NCI-H345 (cell line): ENCODE data around the gene OLIG2.

Experiments used
- DNase-seq: peaks from one replicate; lab custom pipeline; 2025; lab: John Stamatoyannopoulos, UW

OLIG2 gene

DNA sequence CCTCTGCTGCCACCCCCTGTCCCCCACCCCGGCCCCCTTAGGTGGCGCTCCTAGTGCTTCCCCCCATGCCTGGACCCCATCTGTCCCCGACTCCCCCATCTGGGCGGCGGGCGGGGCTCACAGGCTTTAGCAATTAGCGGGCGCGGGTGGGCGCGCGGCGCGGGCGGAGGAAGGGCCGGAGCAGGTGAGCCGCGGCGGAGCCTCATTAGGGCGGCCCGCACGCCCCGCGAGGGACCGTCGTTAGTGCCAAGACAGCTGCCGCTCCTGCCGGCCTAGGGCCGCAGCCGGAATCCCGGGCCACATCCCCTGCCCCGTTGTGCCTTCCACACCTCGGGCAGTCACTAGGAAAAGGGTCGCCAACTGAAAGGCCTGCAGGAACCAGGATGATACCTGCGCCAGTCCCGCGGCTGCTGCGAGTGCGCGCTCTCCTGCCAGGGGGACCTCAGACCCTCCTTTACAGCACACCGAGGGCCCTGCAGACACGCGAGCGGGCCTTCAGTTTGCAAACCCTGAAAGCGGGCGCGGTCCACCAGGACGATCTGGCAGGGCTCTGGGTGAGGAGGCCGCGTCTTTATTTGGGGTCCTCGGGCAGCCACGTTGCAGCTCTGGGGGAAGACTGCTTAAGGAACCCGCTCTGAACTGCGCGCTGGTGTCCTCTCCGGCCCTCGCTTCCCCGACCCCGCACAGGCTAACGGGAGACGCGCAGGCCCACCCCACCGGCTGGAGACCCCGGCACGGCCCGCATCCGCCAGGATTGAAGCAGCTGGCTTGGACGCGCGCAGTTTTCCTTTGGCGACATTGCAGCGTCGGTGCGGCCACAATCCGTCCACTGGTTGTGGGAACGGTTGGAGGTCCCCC, 7.6 kb downstream of the OLIG2 start:
- DNase-seq: no peak

DNA sequence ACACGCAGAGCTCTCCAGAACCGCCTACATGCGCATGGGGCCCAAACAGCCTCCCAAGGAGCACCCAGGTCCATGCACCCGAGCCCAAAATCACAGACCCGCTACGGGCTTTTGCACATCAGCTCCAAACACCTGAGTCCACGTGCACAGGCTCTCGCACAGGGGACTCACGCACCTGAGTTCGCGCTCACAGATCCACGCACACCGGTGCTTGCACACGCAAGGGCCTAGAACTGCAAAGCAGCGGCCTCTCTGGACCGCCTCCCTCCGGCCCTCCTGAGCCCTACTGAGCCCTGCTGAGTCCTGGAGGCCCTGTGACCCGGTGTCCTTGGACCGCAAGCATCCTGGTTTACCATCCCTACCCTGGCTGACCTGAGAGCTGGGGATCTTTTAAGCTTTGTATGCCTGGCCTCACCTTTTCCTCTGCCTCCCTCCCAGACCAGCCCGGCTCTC, 8.3 kb downstream of the OLIG2 start:
- DNase-seq: no peak

DNA sequence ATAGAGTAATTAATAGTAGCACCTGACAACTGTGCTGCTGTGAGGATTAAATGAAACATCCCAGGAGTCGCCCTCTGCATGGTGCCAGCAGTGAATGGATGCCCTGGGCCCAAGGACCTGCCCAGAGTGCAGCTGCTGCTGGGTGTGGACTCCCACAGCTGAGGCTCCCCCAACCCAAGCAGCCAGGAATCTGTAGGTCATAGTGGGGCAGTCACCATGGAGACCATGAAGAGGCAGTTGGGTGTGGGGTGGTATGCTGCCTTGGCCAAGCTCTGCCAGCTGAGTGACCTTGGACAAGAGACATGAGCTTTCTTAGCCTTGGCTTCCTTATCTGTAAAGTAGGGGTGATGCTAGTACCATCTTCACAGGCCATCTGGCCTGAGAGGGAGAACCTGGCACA, 9.4 kb downstream of the OLIG2 start:
- DNase-seq: peak; percentile 32

DNA sequence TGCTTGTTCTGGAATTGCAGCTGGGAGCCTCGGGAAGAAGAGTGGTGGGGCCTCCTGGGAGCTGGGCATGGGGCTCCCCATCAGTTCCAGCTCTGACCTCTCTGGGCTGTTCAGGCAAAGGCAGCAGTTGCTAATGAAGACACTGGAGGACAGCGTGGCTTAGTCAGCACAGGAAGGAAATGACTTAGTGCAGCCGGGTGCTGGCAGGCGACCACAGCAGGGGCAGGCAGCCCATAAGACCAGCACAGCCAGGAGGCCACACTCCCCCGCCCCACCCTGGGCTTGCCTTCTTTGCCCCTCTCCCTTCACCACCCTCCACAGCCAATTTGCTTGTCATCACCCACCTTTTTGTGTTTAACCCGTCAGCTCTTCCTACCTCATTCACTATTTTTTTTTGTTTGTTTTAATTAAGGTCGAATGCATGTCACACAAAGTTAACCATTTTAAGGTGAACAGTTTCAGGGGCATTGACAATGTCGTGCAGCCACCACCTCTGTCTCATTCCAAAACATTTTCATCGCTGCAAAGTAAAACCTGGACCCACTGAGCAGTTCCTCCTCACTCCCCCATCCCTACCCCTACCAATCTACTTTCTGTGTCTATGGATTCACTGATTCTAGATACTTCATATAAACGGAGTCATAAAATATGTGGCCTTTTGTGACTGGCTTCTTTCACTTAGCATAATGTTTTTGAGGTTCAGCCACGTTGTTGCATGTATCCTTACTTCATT, 10.9 kb downstream of the OLIG2 start:
- DNase-seq: no peak

DNA sequence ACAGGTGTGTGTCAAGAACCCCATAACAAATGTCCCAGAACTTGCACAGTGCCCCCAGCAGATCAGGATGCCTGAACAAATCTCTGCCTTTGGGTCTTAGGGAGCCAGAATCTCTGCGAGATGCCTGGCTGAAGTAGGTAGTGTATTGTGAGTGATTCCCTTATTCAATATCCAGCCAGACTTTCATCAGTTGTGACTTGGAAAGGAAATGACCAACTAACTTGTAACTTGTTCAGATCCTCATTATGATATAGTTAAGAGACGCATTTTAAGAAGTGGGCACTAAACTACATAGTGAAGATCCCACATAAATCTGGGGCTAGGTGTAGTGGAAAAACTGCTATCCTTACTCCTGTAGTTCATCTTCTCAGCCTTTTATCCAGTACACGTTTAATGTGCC, 11.8 kb downstream of the OLIG2 start:
- DNase-seq: no peak

DNA sequence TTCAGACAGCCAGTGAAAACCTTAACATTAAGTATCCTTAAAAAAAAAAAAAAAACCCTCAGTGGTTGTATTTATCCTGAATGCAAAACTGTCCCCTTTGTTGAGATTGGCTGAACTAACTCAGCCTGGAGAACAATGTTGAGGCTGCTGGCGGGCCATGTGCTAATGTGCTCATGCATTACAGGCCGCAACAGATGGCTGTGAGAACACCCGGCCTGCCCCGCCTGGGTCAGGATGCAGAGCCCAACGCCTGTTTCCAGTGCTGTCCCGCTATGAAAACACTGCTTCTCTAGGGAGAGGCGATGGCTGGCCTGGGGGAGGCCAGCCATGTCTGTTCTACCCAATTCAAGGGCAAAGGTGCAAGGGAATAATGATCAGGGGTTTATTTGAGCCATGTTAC, 13.8 kb downstream of the OLIG2 start:
- DNase-seq: no peak

DNA sequence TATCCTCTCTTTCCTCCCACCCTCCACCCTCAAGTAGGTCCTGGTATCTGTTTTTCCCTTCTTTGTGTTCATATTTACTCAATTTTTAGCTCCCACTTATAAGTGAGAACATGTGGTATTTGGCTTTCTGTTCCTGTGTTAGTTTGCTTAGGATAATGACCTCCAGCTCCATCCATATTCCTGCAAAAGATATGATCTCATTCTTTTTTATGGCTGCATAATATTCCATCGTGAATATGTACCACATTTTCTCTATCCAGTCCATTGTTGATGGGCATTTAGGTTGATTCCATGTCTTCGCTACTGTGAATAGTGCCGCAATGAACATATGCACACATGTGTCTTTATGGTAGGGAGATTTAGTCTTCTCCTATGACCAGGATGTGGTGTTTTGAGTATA, 14.5 kb downstream of the OLIG2 start:
- no peak for DNase-seq

DNA sequence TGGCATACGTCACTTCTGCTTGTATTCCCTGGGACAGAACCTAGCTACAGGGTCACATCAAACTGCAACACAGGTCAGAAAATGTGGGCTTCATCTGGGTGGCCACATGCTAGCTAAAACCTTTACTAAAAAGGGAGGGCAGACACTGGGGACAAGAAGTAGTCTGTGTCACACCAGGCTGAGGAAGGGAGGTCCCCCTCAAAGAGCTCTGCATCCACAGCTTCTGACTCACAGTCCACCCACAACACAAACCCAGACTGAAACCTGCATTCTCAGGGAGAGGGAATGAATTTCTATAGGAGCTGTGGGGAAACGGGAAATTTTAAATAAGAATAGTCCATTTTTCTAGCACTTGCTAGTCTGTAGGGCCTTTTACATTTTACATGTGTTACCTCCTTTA, 16.2 kb downstream of the OLIG2 start:
- DNase-seq: no peak

DNA sequence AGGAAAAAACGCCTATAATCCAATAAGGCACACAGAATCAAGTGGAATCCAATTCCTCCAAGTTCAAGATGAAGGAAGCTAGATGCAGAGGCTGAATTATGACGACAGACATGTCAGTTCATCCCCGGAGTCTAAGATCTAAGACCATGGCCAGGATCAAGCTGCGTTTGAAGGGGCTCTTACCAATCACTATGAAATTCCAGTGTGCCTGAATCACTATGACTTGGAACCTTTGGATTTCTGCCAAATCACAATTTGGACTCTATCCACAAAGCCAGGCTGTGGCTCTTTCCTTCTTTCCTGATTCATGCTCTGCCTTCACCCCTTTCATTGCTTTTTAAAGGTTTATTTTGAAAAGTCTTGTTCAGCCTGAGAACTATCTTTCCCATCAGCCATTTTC, 17.1 kb downstream of the OLIG2 start:
- DNase-seq: peak; percentile 35

DNA sequence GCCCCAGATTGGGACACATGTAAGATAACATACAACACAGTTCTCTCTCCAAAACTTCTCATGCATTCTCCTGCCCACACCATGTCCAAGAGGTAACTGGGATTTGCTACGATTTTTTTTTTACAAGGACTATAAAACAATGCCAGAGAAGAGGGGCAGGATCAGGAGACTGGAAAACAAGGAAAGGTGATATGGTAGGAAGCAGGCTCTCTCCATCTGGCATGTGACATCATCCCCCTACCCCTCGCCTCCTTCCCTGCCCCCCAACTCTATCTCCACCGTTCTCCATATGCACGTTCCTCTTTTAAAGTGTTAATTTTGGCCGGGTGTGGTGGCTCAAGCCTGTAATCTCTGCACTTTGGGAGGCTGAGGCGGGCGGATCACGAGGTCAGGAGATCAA, 20.7 kb downstream of the OLIG2 start:
- no peak for DNase-seq

DNA sequence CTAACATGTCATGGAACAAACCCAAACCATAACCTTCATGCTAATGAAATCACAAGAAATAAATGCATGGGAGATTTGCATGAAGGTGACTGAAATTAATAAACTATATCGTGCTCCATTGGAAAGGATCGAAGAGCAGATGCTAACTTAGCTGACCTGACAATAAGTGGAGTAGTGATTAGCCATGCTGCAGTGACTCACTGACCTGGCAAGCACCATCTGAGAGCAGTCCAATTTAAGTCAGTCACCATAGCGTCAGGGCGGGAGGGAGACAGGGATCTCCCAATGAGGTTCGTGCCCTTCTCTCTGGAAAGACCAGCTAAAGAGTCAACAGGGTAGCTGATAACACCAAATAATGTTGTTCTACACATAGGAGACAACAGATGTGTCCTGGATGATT, 21.5 kb downstream of the OLIG2 start:
- DNase-seq: no peak

DNA sequence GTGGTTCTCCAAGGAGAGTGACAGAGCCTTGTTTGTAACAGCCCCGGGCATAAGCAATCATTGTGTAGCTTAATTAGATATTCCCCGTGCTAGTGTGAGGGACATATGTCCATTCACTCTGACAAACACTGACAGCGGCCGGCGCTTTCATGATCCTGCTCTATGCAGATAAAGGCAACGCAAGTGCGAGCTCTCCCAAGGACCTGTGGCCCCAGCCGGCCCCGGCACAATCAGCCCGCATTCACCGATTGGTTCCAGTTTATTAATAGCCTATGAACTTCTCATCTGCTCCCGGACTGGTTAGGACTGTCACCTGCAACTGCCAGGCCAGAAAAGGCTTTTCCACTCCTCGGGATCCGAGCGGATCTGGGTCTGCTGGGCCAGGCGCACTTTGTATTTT, 26.2 kb downstream of the OLIG2 start:
- DNase-seq: no peak

DNA sequence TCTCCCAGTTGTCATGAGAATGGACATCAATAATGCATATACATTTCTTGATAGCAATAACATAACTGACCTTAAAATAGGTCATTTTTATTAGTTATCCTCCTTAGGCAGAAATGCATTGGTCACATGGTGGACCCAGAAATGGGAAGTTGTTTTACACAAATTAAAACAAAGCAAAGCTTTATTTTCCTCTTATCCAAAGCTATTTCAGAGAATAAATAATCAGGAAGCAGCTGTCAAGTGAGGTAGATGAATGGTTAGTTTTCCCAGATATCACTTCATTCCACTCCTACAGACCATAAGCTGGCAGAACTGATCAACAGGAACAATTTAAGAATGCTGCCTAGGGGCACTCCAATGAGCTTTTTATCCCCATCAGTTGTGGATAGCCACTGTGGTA, 28.2 kb downstream of the OLIG2 start:
- DNase-seq: no peak

DNA sequence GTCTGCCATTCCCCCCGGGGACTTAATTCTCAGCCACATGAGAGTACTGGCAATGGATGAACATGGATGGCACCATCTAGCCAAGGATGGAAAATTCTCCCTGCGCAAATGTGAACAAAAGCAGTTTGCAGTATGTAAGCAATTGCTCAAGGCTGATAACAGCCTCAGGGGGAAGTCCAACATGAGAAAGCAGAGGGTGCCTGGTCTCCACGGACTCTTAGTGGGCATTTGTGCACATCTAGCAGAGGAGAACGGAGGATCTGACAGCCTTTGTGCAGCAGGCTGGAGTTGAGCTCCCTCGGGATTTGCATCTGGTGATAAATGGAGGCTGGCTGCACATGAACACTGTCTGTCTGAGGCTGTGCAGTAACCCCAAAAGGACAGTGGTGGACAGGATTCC, 30.3 kb downstream of the OLIG2 start:
- DNase-seq: no peak

DNA sequence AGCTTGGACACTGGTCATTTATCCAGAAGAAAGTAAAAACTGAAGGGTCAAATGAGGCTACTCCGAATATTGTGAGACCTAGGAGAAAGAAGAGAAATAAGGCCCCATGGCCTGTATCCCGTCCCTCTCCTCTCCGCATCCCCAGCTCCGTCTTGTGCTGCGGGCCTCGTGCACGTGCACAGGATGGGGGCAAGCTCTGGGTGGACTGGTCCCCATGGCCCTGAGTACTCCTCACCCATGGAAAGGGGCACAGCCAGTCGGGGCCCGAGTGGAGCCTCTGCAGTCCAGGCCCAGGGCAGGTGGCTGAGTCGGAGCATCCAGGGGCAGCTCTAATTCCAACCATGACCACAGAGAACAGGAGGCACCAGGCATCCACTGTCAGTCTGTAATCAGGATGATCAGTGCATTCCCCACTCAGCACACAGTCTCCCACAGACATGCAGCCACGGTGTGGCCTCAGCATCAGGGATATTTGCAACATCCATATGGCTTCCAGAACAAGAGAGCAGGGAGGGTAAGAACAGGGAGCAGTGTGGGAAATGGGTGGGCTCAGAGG, 31.7 kb downstream of the OLIG2 start:
- DNase-seq: no peak

DNA sequence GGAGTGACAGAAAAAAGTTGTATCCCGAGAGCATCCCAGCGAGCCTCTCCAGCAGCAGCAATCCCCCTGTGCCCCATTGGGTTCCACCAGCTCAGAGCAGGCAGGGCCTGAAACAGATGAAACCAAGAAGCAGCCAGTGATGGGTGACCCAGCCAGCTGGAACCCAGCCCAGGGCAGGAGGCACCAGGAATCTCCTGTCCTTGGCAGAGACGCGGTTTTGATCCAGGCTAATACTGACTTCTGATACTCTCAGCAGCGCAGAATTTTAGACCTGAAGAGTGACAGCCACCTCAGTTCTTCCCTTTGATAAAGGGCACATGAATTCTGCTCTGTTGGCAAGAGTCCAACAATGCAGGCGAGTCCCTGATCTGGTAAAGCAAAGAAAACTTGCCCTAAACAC, 32.8 kb downstream of the OLIG2 start:
- DNase-seq: no peak

DNA sequence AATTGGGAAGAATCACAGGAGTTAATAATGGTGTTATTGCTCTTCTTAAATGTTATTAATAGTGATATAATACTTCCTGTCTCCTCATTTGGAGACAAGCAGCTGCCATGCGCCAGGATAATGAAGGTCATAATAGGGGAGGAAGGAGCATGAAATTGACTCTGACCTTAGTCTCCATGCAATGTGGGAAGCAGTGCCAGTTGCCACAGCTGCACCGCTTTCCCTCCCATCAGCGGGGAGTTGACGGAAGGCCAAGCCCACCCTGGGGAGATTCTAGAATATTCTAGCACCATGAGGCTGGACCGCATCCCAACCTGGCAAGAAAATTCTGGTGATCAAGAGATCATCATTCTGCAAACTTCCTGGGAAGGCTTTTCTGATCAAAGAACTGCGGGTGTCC, 33.2 kb downstream of the OLIG2 start:
- DNase-seq: no peak

DNA sequence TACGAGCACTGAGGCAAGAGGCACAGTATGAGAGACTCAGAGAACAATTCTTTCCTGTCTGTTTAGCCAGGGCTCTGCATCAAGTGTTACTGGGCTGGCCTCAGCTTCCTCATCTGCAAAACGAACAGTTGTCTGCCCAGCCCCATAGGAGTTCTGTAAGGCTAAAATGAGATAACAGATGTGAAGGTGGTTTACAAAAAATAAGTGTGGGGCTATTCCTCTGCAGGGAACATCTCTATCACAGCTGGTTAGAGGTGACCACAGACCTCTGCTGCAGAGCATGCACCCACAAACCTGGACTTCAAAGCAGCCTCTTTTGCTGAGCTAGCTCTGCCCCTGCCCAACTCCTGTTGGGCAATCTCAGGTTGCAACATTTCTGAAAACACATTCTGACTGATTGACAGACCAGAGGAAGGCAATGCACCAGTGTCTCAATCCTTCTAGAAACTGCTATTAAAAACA, 33.7 kb downstream of the OLIG2 start:
- DNase-seq: no peak

DNA sequence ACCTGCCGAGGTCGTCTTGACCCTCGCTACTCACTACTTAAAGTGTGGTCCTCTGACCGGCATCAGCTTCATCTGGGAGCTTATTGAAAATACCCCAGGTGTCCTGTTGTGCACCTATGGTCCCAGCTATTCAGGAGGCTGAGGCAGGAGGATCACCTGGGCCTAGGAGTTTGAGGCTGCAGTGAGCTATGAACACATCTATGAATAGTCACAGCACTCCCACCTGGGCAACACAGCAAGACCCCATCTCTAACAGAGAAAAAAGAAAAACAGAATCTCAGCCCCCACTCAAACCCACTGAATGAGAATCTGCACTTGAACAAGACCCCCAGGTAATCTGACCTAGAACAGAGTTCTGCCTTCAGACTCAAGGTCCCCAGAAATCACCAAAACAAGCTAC, 35.5 kb downstream of the OLIG2 start:
- DNase-seq: no peak

DNA sequence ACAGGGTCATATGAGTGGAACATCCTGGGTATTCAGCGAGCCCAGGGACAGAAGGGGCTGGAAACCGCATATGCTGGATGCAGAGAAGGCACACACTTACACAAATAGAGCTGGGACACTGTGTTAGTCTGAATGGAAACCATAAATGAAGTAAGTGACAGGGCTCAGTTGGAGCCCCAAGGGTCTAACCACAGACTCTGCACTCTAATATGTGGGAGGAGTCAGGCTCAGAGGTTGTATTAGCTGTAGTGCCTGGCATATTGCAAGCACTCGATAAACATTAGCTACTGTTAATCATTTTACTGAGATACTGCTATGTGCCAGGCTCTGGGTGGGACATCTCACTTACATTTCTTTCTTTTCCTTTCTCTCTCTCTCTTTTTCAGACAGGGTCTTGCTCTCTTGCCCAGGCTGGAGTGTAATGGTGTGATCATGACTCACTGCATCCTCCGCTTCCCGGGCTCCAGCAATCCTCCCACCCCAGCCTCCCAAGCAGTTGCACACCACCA, 37.7 kb downstream of the OLIG2 start:
- DNase-seq: no peak

DNA sequence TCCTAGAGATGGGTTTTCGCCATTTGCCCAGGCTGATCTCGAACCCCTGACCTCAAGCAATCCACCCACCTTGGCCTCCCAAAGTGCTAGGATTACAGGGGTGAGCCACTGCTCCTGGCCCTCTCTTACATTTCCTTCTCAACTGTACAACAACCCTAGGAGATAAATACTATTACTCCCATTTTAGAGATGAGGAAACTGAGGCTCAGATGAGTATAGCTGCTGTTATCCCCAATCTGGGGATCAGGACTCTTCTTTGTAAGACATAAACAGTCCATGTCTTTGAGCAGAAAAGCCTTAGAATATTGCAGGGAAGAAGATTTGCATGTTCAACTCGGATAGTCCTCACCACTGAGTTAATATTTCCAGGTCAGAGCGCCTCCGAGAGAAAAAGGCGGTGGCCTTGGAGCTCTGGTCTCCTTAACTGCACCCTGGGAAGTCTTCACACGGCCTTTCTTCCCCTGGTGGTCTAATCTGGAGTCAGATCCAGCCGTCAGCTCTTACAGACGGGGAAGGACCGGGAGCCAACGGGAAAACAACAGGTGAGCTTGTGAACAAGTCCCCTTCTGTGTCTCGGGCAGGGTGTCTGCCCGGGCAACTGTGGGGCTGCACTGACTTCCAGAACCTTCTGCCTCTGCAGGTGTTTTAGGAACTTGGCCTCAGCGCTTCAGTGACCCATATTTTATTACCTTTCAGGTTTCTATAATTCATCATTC, 38.3 kb downstream of the OLIG2 start:
- no peak for DNase-seq
